Measurements from ENCODE around the gene POFUT2. TPM values are rescaled to one million over a fixed set of nuclear protein-coding genes. Genes with fewer than 3 reads are reported as not detected.

Gene POFUT2
- total RNA-seq, 2 experiments from 2014 or later, result 11.7 to 12.4 TPM

DNA sequence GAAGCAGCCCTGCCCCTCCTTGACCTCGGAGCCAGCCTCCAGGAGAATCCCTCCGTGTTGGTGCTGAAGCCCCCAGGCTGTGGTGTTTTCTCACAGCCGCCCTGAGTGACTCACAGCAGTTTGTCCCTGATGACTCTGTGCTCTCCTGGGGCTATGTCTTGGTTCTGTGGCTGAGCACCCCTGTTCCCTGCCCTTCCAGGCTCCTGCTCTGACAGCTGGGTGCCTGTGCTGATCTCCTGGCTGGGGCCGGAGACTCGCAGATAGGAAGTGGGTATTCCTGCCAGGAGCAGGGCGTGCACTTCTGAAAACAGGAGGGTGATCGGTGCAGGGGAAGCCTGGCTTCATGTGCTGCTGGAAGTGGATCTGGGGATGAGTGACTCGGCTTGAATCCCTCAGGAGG lies 34.5 kb downstream of the POFUT2 start:
- DNase-seq, result no peak
- ChIA-PET CTCF (no interaction called here), POLR2A (no interaction called here)
- Mint-ChIP-seq H3K4me3 (no peak overlapping the region), H3K27me3 (peaks cover 6% of the 10 kb centered on the region), H3K9me3 (no peaks in the 10 kb centered on the region), H3K4me1 (ENCODE audit: low read depth) (peaks cover 20% of the 10 kb centered on the region), H3K36me3 (ENCODE audit: low read depth) (no peaks in the 10 kb centered on the region), H3K27ac (no peak overlapping the region)
- TF ChIP-seq, protein P1, sequence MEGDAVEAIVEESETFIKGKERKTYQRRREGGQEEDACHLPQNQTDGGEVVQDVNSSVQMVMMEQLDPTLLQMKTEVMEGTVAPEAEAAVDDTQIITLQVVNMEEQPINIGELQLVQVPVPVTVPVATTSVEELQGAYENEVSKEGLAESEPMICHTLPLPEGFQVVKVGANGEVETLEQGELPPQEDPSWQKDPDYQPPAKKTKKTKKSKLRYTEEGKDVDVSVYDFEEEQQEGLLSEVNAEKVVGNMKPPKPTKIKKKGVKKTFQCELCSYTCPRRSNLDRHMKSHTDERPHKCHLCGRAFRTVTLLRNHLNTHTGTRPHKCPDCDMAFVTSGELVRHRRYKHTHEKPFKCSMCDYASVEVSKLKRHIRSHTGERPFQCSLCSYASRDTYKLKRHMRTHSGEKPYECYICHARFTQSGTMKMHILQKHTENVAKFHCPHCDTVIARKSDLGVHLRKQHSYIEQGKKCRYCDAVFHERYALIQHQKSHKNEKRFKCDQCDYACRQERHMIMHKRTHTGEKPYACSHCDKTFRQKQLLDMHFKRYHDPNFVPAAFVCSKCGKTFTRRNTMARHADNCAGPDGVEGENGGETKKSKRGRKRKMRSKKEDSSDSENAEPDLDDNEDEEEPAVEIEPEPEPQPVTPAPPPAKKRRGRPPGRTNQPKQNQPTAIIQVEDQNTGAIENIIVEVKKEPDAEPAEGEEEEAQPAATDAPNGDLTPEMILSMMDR (IDR thresholded peaks at IDR 0.05), result no peak
- intact Hi-C loops (cut with micrococcal nuclease), result no loop called here
- no peak for ATAC-seq

DNA sequence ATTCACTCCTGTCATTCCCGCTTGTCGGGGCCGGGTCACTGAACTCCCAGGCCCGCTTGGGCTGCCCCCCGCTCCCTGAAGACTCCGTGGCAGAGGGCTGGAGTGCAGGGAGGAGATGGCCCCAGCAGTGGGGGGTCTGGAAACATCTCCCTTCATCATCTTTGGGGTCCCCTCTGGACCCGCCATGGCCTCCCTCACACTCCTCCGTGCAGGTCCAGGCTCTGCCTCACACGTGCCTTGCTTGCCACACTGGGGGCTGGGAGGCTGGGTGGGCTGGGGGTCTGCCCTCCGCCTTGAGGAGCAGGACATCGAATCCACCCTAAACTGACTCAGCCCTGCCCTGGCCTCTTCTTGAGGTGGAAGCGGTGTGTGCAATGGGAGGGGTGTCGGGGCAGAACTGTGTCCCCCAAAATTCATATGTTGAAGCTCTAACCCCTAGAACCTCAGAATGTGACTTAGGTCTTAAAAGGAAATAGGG lies 35.2 kb downstream of the POFUT2 start:
- TF ChIP-seq, protein P1 (IDR thresholded peaks at IDR 0.05), result no peak
- ATAC-seq (no peak), DNase-seq (no peak)
- POLR2A ChIA-PET, result no interaction called here
- H3K9me3 Mint-ChIP-seq, result no peaks in the 10 kb centered on the region
- H3K4me3 Mint-ChIP-seq, result no peak overlapping the region
- intact Hi-C loops (cut with micrococcal nuclease), result no loop called here
- CTCF ChIA-PET, result no interaction called here
- H3K27ac Mint-ChIP-seq, result no peak overlapping the region
- peaks cover 6% of the 10 kb centered on the region for H3K27me3 Mint-ChIP-seq
- H3K36me3 Mint-ChIP-seq (ENCODE audit: low read depth), result no peaks in the 10 kb centered on the region
- peaks cover 20% of the 10 kb centered on the region for H3K4me1 Mint-ChIP-seq (ENCODE audit: low read depth)

DNA sequence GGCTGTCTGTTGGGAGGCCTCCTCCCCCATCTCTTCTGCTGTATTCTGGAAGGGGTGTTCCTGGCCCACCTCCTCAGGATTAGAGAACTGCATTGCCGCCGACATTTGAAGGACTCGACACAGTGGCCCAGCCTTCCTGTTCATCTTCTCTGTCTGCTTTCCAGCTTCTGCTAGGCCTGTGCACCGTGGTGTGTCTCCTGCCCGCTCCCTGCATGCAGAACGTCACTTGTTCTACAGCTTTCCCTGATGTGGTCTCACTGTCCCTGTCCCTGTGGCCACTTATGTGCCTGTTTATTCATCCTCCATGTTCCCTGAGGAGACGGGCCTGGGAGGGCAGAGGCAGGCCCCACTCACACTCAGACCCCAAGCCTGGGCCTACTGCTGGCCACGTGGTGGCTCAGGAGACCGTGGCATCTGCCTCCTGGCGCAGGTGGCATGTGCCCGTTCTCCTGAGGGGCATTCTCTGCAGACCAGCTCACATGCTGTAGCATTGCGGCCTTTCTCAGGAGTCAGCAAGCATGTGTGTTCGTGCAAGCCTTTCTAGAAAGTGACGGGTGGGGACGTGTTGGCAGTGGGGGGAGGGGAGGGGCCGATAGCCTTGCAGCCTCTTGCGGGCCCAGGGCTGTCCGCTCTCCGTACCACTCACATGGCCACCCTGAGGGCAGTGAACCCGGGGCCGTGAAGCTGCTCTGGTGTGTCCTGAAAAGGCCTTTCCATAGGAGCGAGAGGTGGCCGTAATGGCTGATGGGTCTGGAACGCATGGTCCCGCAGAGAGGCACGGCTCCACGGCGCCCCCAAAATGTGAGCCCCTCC lies 35.9 kb downstream of the POFUT2 start:
- DNase-seq (no peak), ATAC-seq (no peak)
- H3K36me3 Mint-ChIP-seq (ENCODE audit: low read depth), result no peaks in the 10 kb centered on the region
- intact Hi-C loops (cut with micrococcal nuclease), result no loop called here
- H3K27me3 Mint-ChIP-seq, result peaks cover 6% of the 10 kb centered on the region
- POLR2A ChIA-PET, result no interaction called here
- H3K27ac Mint-ChIP-seq, result no peak overlapping the region
- CTCF ChIA-PET, result no interaction called here
- peaks cover 15% of the 10 kb centered on the region for H3K4me1 Mint-ChIP-seq (ENCODE audit: low read depth)
- no peak overlapping the region for H3K4me3 Mint-ChIP-seq
- no peaks in the 10 kb centered on the region for H3K9me3 Mint-ChIP-seq
- TF ChIP-seq, protein P1 (IDR thresholded peaks at IDR 0.05), result no peak

DNA sequence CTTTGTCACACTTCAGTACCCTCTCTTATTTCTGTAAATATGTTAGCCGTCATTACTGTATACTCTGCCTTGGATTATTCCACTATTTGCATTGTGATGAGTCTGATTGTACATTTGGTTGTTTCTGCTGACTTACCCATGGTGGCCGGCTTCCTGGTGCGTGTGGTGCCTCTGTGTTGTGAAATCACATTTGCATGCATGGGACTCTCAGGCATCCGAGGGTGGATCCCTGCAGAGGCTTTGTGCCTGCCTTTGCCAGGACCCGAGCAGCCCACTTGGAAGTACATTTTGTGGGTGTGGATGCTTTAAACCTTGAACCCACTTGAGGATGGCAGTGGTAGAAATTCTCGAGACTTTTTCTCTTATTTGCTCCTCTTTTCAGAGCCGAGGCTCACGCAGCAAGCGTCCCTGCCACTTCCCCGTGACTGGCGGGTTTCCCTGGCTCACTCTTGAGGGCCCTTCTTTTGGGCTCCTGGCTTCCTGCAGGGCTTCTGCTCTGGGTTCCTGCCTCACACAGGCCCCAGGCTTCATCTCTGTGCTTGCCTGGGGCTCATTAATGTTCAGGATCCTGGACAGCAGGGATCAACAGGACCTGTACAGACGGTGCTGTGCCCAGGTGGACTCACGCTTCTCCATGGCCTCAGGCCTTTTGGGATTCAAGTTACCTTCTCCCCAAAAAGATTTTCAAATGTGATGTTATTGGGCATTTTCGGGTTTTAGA lies 36.6 kb downstream of the POFUT2 start:
- Mint-ChIP-seq H3K27me3 (peaks cover 5% of the 10 kb centered on the region), H3K36me3 (ENCODE audit: low read depth) (no peaks in the 10 kb centered on the region), H3K27ac (no peak overlapping the region), H3K9me3 (no peaks in the 10 kb centered on the region), H3K4me3 (no peak overlapping the region), H3K4me1 (ENCODE audit: low read depth) (peaks cover 10% of the 10 kb centered on the region)
- ChIA-PET POLR2A (no interaction called here), CTCF (no interaction called here)
- TF ChIP-seq, protein P1 (IDR thresholded peaks at IDR 0.05), result no peak
- DNase-seq (no peak), ATAC-seq (no peak)
- intact Hi-C loops (cut with micrococcal nuclease), result no loop called here

DNA sequence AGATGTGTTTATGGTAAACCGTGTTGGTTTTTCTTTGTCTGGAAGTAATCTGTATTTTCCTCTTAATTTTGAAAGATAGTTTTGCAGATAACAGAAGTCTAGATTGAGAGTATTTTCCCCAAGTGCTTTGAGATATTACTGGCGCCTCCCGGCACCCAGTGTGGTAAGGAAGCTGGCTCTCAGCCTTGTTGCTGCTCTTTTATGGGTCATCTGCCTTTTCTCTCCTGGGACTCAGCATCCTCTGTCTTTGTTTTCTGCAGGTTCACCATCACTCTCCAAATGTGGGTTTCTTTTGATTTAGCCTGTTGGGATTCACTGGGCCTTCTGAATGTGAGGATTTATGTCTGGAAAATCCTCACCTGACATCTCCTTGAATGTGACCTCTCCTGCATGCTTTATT lies 37.4 kb downstream of the POFUT2 start:
- intact Hi-C loops (cut with micrococcal nuclease), result no loop called here
- Mint-ChIP-seq H3K36me3 (ENCODE audit: low read depth) (no peaks in the 10 kb centered on the region), H3K9me3 (no peaks in the 10 kb centered on the region), H3K4me1 (ENCODE audit: low read depth) (peaks cover 5% of the 10 kb centered on the region), H3K27me3 (peaks cover 2% of the 10 kb centered on the region), H3K27ac (no peak overlapping the region), H3K4me3 (no peak overlapping the region)
- ChIA-PET CTCF (no interaction called here), POLR2A (no interaction called here)
- TF ChIP-seq, protein P1 (IDR thresholded peaks at IDR 0.05), result no peak
- no peak for DNase-seq
- ATAC-seq, result no peak
